RPMI7951 (cell line): ENCODE measurements around the gene GREB1L. TPM values are rescaled to one million over a fixed set of nuclear protein-coding genes. Genes with fewer than 3 reads are reported as not detected.
"Not testable (repeated sequence)": the region's sequence is repeated elsewhere in the genome, so short reads cannot be mapped to it uniquely, and the experiment has no call there.

ENCODE experiments used
- DNase-seq: peaks from one replicate; pipeline ENCODE4 v3.0.0-alpha.2; 2012; ENCODE audit warnings: low read depth
- total RNA-seq: library from RNA; depleted of rRNA; stranded (reverse); fragments of >200 nt; shearing (Covaris generic); gene quantifications from 2 replicates; pipeline ENCODE4 v1.2.3, GENCODE V29; 2014

GREB1L gene
- total RNA-seq, 1 experiment from 2014 or later = 0.24 TPM

DNA sequence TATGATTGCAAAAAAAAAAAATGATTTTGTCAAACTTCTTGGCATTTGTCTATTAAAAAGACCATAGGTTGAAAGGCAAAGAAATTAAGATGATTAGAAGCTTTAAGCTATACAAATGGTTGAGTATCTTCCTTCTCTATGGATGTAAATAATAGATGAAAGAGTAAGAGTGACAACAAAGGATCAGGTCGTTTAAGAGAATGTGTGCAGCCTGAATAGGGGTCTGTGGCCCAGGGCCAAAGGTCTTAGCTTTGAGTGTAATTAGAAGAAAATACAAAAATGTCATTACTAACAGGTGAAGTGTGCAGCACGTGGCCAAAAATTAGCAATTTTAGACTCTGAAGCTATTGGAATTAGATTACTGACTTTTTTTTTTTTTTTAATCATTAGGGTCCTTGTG is 122.4 kb downstream of the GREB1L start:
- no peak for DNase-seq

GRCh38 chr18:21366896-21367295 is 124.9 kb downstream of the GREB1L start:
- DNase-seq = no peak

GRCh38 chr18:21369146-21369545 is 127.1 kb downstream of the GREB1L start:
- DNase-seq = no peak

DNA sequence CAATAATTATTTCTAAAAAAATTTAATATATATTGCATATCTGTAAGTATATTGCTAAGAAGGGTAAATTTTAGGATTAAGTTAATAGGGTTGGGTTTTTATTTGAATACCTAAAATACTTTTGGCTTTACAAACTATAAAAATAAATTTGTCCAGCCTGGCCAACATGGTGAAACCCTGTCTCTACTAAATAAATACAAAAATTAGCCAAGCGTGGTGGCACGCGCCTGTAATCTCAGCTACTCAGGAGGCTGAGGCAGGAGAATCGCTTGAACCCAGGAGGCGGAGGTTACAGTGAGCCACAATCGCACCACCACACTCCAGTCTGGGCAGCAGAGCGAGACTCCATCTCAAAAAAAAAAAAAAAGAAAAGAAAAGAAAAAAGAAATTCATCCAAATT is 127.6 kb downstream of the GREB1L start:
- not testable (repeated sequence) for DNase-seq

DNA sequence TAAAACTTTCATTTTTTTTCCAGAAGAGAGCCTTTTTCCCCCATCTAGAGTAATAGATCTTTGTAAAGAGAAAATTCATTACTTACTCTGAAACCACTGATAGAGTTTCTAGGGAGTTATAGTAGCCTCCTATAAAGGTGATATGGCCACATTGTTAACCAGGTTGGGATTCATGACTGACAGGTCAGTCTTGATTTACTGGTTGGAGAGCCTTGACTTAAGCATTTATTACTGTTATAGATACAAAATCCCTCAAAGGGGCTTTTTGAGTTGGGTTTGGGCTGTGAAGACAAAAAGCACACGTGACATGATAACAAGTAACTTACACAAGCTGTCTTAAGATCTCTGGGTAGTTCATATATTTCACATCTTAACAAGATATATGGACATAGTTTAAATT is 141.0 kb downstream of the GREB1L start:
- no peak for DNase-seq

- no peak for DNase-seq
Observed at GRCh38 chr18:21386523-21387240, 144.7 kb downstream of the GREB1L start.

DNA sequence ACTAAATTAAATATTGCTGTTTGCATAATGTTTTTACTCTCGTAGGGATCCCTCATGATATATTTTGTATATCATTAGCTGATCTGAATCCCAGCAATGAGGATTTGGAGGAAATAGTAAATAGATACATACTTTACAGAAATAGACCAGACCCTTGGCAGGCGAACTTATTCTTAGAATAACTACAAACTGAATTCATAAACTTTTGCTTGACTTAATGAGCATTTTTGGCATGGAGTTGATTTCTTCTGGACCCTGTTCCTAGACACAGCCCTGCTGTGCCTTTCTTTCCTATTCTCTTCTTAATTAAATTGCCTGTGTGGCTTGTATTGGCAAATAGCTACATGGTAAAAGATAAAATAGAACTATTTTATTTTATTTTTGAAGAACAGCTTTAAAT is 145.9 kb downstream of the GREB1L start:
- DNase-seq = no peak

- no peak for DNase-seq
Observed at GRCh38 chr18:21389283-21389682, 147.3 kb downstream of the GREB1L start.

DNA sequence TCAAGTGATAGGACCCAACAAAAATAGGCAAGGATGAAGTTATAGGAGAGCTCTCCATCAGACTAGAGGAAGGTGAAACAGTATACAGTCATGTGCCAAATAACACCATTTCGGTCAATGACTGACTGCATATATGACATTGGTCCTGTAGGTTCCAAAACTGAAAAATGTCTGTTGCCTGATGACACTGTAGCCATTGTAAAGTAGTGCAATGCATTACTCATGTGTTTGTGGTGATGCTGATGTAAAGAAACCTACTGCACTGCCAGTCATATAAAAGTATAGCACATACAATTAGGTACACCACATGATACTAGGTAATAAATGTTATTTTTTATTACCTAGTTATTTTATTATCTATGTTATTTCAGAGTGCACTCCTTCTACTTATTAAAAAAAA is 147.9 kb downstream of the GREB1L start:
- no peak for DNase-seq

DNA sequence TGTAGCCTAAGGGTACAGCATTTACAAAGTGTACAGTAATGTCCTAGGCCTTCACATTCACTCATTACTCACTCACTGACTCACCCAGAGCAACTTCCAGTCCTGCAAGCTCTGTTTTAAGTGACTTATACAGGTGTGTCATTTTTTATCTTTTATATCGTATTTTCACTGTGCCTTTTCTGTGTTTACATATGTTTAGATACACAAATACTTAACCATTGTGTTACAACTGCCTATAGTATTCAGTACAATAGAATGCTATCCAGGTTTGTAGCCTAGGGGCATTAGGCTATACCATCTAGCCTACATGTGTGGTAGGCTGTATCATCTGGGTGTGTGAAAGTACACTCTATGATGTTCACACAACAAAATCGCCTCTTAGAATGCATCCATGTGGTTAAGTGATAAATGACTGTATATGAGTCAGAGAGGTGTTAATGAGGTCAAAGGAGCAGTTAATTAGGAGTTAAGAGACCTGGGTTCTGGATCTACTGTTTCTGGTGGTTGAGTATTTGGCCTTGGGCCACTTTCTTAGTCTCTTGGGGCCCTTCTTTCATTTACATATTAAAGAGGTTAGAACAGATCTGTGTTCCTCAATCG is 149.1 kb downstream of the GREB1L start:
- peak; percentile 72 for DNase-seq

- no peak for DNase-seq
Observed at GRCh38 chr18:21393986-21394385, 152.0 kb downstream of the GREB1L start.

- no peak for DNase-seq
Observed at GRCh38 chr18:21398121-21398520, 156.1 kb downstream of the GREB1L start.

DNA sequence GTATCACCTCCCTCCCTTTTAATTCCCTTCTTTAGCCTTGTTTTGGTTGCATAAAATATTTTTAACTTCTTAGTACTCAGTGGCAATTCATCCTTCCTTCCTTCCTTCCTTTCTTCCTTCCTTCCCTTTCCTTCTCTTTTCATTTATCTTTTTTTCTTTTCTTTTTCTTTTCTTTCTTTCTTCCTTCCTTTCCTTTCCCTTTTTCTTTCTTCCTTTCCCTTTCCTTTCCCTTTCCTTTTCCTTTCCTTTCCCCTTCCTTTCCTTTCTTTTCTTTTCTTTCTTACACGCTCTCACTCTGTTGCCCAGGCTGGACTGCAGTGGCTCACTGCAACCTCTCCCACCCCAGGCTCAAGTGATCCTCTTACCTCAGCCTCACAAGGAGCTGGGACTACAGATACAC is 160.2 kb downstream of the GREB1L start:
- no peak for DNase-seq

- DNase-seq = no peak
Observed at GRCh38 chr18:21404426-21404825, 162.4 kb downstream of the GREB1L start.

- no peak for DNase-seq
Observed at GRCh38 chr18:21406116-21406515, 164.1 kb downstream of the GREB1L start.

DNA sequence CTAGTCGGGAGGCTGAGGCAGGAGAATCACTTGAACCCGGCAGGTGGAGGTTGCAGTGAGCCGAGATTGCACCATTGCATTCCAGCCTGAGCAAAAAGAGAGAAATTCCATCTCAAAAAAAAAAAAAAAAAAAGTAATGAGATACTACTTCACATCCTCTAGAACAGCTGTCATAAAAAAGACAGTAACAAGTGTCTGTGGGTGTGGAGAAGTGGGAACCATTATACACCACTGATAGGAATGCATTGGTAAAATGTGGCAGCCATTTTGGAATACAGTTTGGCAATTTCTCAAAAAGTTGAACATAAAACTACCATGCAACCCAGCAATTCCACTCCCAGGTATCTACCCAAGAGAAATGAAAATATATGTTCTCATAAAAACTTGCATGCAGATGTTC is 166.6 kb downstream of the GREB1L start:
- DNase-seq = no peak

DNA sequence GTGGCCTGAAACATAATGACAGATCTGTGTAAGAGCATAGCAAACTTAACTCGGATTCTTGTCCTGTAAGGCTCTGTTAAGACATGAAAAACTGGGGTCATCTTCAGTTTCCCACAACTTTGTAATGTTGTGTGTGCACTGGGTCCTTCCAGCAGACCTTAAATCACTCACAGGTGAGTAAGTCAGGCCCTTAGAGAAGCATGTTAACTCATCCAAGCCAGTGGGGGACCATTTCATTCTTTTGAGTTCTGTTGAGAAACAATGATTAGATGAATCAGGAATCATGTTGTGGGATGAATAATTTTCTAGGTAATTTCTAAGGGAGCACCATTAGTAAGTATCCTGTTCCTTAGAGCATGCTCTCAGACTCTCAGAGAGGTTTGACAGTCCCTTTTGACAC is 191.4 kb downstream of the GREB1L start:
- DNase-seq = no peak

DNA sequence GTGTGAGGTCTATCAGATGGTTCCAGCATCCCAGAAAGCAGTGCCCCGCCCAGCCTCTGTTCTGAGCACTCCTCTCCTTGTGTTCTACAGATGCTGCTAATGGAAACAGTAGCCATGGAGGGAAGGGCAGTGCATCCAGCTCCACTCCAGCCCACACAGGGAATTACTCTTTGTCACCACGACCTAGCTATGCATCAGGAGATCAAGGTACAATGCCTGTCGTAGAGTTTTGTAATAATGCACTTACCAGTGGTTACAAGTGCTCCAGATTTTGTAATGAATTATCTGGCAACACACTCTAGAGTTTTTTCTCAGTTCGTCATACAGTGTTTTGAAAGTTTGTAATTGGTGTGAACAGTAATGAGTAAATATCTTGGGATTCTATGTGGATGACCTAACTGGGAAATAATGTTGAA is 197.4 kb downstream of the GREB1L start:
- DNase-seq = peak; percentile 37

- DNase-seq = no peak
Observed at GRCh38 chr18:21441670-21442069, 199.6 kb downstream of the GREB1L start.

DNA sequence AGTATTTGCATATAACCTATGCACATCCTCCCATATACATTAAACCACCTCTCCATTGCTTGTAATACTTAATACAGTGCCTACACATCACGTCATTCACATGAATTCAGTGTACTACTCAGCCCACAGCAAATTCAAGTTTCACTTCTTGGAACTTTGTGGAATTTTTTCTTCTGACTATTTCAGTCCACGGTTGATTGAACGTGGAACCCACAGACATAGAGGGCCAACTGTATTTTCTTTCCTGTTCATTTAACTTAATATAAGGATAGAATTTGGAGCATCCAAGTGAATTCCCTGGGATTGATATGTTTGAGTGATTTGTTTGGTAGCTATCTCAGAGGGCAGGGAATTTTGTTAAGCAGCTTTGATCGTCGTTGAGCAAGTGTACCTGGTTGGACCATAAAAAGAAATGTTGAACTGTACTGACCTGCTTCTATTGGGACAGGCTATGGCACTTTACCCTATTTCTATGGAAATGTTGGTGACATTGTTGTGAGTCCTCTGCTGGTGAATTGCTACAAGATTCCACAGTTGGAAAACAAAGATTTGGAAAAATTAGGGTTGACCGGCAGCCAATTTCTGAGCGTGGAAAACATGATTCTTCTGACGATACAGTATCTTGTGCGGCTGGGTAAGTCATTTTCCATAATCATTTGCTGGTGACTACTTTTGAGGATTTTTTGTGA is 201.9 kb downstream of the GREB1L start:
- DNase-seq = no peak

GRCh38 chr18:21444465-21445212 is 202.6 kb downstream of the GREB1L start:
- DNase-seq = peak; percentile 49

DNA sequence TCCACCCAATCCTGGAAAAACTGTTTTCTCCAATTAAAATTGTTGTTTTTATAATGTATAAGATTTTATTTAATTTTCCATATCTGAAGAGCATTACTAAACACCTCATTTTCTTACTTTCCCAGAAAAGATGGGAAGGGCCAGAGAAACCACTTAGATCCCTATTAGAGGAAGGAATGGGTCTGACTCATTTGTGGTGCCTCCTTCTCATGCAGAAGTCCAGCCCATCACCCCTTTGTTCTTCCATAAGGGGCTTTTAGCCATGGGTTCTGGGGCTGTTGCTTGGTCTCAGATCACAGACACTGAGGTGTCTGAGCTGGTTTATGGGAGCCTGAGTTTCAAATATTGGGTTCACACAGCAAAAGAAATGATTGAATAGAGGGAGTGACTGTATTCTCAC is 206.3 kb downstream of the GREB1L start:
- no peak for DNase-seq
